Large intestine (tissue), 3 donors: Measurements from ENCODE around the gene SULT1B1. TPM values are rescaled to one million over a fixed set of nuclear protein-coding genes. Genes with fewer than 3 reads are reported as not detected.
"Not testable (repeated sequence)": the region's sequence is repeated elsewhere in the genome, so short reads cannot be mapped to it uniquely, and the experiment has no call there.

Experiments
- DNase-seq, 2 donors: peaks; one replicate each; pipeline versions ENCODE4 v3.0.0 to v3.0.0-alpha.2; 2013
- H3K27ac ChIP-seq: one replicate; pipeline ENCODE4 v1.5.1; 2013; ENCODE audit warnings: low read length
- H3K27me3 ChIP-seq: 2 replicates; pipeline ENCODE4 v1.6.1; 2013; ENCODE audit warnings: low read length; ENCODE audit not compliant: control insufficient read depth, insufficient read depth
- H3K36me3 ChIP-seq: 2 replicates; pipeline ENCODE4 v1.6.1; 2013; ENCODE audit warnings: low read length; ENCODE audit not compliant: control insufficient read depth, insufficient read depth
- H3K4me1 ChIP-seq: one replicate; pipeline ENCODE4 v1.6.1; 2013; ENCODE audit warnings: low read length; ENCODE audit not compliant: control insufficient read depth, insufficient read depth
- H3K4me3 ChIP-seq: one replicate; pipeline ENCODE4 v1.5.1; 2013; ENCODE audit warnings: low read length
- H3K9me3 ChIP-seq: one replicate; pipeline ENCODE4 v1.6.1; 2013; ENCODE audit warnings: mild to moderate bottlenecking, low read depth, low read length, moderate library complexity; ENCODE audit not compliant: control insufficient read depth
- whole genome bisulfite sequencing: methylation state at CpG from one replicate; pipeline ENCODE4 v1.1.5; 2013; ENCODE audit warnings: low lambda C conversion rate; ENCODE audit not compliant: insufficient coverage; 5-methylcytosine and 5-hydroxymethylcytosine counted together
- polyA plus RNA-seq: library from polyadenylated mRNA; unstranded; fragments of 120-200 nt; gene quantifications from one replicate; pipeline ENCODE4 v1.2.1, GENCODE V29; 2013

Gene SULT1B1
- polyA plus RNA-seq, 1 donor, result 118 TPM

DNA sequence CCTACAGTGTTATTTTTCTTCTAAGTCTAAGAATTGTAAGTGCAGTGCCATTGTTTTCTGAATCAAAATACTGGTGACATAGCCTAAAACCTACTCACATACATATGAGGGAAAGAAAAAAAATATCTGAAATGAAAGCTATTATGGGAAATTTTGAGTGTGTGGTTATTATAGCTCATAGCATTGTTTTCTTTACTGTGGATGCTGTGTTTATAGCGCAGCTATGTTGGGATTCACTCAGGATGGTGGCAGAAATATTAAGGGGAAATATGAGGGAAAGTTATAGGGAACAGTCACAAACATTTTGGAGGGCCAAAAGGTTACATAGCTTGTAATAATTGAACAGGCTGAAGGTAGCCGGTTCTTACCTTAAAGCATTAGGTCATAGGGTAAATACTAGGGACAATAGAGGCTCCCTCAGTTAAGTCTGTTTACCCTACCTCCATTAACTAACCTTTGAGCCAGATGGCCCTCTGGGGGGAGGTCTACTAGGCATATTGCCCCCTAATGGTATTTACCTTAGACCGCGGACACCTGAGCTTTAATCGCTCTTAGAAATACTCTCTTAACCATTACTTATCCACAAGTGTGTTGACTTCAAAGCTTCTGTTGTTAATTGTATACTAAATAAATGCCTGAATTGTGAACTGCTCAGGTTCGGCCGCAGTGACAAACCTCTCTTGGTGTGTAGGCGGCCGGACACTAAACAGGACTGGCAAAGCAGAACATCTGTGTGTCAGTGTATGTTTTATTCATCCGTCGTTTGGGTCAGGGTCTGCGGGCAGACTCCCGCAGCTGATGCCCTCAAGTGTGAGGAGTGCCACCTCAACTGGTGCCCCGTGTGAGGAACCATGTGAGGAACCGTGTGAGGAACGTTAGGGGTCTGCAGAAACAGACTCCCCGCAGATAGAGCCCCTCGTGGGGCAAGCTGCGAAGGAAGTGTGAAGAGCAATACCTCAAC is 21.3 kb upstream of the SULT1B1 start:
- Histone ChIP-seq H3K4me3 (no peak overlapping the region), H3K27me3 (no peaks in the 10 kb centered on the region), H3K36me3 (no peaks in the 10 kb centered on the region), H3K4me1 (peaks cover 17% of the 10 kb centered on the region), H3K27ac (peak overlapping the region; percentile 45), H3K9me3 (peaks cover 12% of the 10 kb centered on the region)
- WGBS, result no CpG with 5 or more reads among the region's 19 CpGs
- peak; percentile 17 to 45 for DNase-seq

DNA sequence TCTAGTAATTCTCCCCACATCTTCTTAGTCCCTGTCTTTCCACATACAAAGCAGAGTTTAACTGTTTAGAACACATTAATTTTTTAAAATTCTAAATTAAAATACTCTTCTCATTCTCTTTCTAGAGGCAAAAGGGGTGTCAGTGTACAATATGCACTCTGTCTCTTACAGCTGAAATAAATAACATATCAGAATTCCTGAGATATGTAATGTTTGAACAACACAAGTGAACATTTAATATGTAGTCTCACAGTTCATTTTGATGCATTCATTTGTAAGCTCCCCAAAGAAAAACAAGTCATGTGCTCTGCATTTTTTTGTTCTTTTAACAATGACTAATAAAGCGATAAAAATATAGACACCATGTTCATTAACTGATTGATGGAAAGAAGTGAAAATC is 19.7 kb upstream of the SULT1B1 start:
- Histone ChIP-seq H3K27me3 (no peaks in the 10 kb centered on the region), H3K9me3 (peaks cover 12% of the 10 kb centered on the region), H3K27ac (no peak overlapping the region), H3K4me1 (peaks cover 27% of the 10 kb centered on the region), H3K36me3 (no peaks in the 10 kb centered on the region), H3K4me3 (no peak overlapping the region)
- 100% methylated on average over 1 of the region's 1 CpG for WGBS
- no peak for DNase-seq

DNA sequence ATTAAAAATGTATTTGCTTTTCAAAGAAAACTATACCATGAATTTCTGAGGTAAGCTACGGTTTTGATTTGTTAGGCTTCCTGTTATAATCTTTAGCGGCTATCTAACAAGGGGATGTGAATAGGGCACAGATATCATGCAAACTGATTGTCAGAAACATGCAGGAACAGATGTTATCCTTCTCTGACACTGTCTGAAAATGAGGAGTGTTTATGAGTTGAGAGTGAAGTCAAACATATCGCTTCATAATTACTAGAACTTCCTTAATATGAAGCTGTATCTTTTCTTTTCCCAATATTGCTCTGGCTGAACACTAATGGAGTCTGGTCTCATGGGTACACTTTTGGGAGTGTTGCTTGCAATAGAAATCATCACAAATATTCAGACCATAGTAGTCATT is 16.3 kb upstream of the SULT1B1 start:
- WGBS, result 100% methylated on average over 2 of the region's 3 CpGs
- H3K4me1 ChIP-seq, result peaks cover 42% of the 10 kb centered on the region
- no peak for DNase-seq
- H3K4me3 ChIP-seq, result no peak overlapping the region
- no peaks in the 10 kb centered on the region for H3K36me3 ChIP-seq
- peak overlapping the region; percentile 84 for H3K27ac ChIP-seq
- H3K9me3 ChIP-seq, result no peaks in the 10 kb centered on the region
- no peaks in the 10 kb centered on the region for H3K27me3 ChIP-seq

DNA sequence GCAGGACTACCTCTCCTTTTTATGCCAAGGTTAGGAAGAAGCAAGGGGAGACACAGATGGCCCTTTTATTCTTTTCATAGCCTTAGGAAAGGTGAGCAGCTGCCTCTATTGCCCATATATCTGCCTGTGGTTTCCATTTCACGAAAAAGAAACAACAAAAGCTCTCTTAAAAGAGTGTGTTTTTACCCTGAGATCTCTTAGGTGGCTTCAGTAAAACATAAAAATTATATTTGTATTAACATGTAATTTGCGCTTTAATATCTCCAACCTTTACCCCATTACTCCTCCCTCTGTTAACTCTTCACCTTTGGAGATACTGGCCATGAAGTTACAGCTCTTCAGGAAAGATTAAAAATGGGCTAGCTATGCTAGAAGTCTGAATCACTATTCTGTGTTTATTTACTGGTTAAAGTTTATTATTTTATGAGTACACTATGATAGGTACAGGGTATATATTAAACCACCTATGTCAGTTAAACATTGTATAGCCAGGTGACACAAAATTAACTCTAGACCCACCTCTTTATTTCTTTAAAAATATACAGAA is 15.0 kb upstream of the SULT1B1 start:
- WGBS, result 20% methylated on average over 1 of the region's 2 CpGs
- DNase-seq, result peak; percentile 30 to 79

DNA sequence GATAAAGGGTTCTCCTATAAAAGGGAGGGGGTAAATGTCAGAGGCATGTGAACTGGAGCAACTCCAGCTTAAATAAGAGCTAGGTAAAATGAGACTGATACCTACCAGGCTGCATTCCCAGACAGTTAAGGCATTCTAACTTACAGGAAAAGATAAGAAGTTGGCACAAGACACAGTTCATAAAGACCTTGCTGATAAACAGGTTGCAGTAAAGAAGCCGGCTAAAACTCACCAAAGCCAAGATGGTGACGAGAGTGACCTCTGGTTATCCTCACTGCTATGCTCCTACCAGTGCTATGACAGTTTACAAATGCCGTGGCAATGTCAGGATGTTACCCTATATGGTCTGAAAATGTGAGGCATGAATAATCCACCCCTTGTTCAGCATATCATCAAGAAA is 13.1 kb upstream of the SULT1B1 start:
- WGBS, result no CpG with 5 or more reads among the region's 3 CpGs
- Histone ChIP-seq H3K4me3 (no peak overlapping the region), H3K27me3 (no peaks in the 10 kb centered on the region), H3K27ac (peak overlapping the region; percentile 84), H3K9me3 (no peaks in the 10 kb centered on the region), H3K36me3 (no peaks in the 10 kb centered on the region), H3K4me1 (peaks cover 34% of the 10 kb centered on the region)
- DNase-seq, result peak; percentile 41 to 76

More for the DNA sequence above, 15.0 kb upstream of the SULT1B1 start:
- Histone ChIP-seq H3K27me3 (no peaks in the 10 kb centered on the region), H3K4me3 (no peak overlapping the region), H3K9me3 (no peaks in the 10 kb centered on the region), H3K4me1 (peaks cover 34% of the 10 kb centered on the region), H3K36me3 (no peaks in the 10 kb centered on the region), H3K27ac (peak overlapping the region; percentile 84)

DNA sequence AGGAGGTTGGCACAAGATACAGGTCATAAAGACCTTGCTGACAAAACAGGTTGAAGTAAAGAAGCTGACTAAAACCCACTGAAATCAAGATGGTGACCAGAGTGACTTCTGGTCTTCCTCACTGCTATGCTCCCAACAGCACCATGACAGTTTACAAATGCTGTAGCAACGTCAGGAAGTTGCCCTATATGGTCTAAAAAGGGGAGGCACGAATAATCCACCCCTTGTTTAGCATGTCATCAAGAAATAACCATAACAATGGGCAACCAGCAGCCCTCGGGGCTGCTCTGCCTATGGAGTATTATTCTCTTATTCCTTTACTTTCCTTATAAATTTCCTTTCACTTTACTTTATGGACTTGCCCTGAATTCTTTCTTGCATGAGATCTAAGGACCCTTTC is 8.1 kb upstream of the SULT1B1 start:
- H3K27ac ChIP-seq, H3K9me3 ChIP-seq, H3K4me3 ChIP-seq, H3K36me3 ChIP-seq, H3K27me3 ChIP-seq, DNase-seq: not testable (repeated sequence)
- H3K4me1 ChIP-seq, result peaks cover 12% of the 10 kb centered on the region
- no CpG with 5 or more reads among the region's 3 CpGs for WGBS

DNA sequence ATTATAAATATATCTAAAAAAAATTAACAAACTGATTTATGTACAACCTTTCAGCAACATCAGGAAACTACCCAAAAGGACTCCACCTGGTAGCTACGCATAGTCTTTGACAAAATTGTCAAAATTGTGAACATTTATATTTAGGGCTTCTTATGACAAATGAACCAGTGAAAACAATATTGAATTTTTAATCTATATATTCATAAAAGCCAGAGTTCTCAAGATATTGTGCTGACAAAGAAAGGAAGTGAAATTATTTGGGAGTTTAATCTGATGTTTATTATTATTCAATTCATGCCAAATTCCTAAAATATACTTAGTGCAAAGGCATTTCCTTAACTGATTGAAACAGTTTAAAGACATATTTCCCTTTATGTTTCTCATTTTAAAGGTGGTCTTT is 5.3 kb upstream of the SULT1B1 start:
- Histone ChIP-seq H3K4me3 (no peak overlapping the region), H3K4me1 (peaks cover 12% of the 10 kb centered on the region), H3K27ac (no peak overlapping the region), H3K9me3 (peaks cover 3% of the 10 kb centered on the region), H3K27me3 (no peaks in the 10 kb centered on the region), H3K36me3 (no peaks in the 10 kb centered on the region)
- no peak for DNase-seq
- WGBS, result no CpG with 5 or more reads among the region's 1 CpG

DNA sequence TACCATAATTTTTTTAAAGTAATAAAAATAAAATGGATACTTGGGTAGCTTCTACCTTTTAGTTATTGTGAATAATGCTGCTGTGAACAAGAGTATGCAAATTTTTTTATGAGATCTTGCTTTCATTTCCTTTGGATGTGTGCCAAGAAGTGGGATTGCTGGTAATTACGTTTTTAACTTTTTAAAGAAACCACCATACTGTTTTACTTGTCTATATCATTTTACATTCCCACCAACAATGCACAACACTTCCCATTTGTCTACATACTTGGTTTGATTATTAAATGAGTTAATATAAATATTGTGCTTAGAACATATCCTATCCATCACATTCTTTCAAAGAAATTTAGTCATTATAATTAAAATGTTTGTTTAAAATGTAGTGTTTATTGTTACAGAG is 3.9 kb upstream of the SULT1B1 start:
- Histone ChIP-seq H3K9me3 (peaks cover 3% of the 10 kb centered on the region), H3K27me3 (no peaks in the 10 kb centered on the region), H3K36me3 (no peaks in the 10 kb centered on the region), H3K27ac (no peak overlapping the region), H3K4me3 (no peak overlapping the region), H3K4me1 (peaks cover 16% of the 10 kb centered on the region)
- WGBS, result 17% methylated on average over 1 of the region's 1 CpG
- DNase-seq, result no peak

DNA sequence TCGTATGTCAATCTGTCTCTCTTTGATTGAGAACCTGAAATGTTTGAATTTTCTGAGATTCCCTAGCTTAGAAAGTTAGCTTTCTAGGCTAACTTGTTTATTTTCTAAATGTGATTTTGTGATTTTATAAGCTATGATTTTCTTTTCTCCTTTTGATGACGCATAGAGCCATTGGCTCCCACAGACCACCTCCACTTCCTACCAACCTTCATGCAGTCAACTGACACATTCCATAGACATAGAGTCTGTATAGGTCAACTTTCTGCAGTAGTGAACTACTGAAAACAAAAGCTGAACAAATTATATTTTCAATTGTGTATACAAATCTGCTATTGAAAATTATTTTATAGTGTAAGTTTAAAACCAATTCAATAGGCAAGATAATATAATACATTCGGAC is 2.8 kb upstream of the SULT1B1 start:
- no peak for DNase-seq
- Histone ChIP-seq H3K27ac (no peak overlapping the region), H3K4me3 (no peak overlapping the region), H3K36me3 (no peaks in the 10 kb centered on the region), H3K27me3 (no peaks in the 10 kb centered on the region), H3K4me1 (peaks cover 16% of the 10 kb centered on the region), H3K9me3 (peaks cover 3% of the 10 kb centered on the region)
- WGBS, result 100% methylated on average over 1 of the region's 3 CpGs

DNA sequence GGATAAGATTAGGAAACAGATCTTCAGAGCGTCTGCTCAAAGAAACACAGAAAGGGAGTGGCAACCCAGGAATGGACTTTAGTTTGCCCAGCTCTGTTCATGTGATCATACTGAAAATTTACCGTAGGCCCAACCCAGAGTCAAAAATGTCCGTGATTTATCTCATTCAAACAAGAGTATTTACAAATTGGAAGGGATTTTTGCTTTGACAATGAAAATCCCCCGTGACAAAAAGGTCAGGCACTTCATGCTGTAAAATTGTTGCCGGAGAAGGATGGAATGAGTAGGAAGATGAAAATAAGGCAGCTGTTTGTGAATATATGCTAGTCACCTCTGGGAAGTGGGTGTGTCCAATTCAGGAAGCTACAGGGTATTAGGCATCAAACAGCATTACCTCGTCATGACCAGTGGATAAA is 1.2 kb downstream of the SULT1B1 start:
- DNase-seq, result peak; percentile 83 to 94
- Histone ChIP-seq H3K27me3 (no peaks in the 10 kb centered on the region), H3K4me1 (peaks cover 15% of the 10 kb centered on the region), H3K27ac (peak overlapping the region; percentile 83), H3K36me3 (peaks cover 4% of the 10 kb centered on the region), H3K4me3 (peak overlapping the region; percentile 34), H3K9me3 (peaks cover 6% of the 10 kb centered on the region)
- WGBS, result 25% methylated on average over 4 of the region's 6 CpGs
